KOPT-K1 (cell line): ENCODE data around the gene MAPK9.
"Not testable (repeated sequence)": the region's sequence is repeated elsewhere in the genome, so short reads cannot be mapped to it uniquely, and the experiment has no call there.

Experiments used
- H3K27ac ChIP-seq: fragments of 200-600 bp; sonication (generic); 2 replicates; pipeline ENCODE4 v1.5.1; 2016; ENCODE audit warnings: antibody characterized with exemption, mild to moderate bottlenecking, low read depth, low read length; ENCODE audit not compliant: poor library complexity, severe bottlenecking
- H3K36me3 ChIP-seq: fragments of 200-600 bp; sonication (generic); 2 replicates; pipeline ENCODE4 v1.5.1; 2017; ENCODE audit warnings: antibody characterized with exemption, mild to moderate bottlenecking, low read length, moderate library complexity; ENCODE audit not compliant: insufficient read depth
- H3K9me3 ChIP-seq: fragments of 200-600 bp; sonication (generic); 2 replicates; pipeline ENCODE4 v1.5.1; 2017; ENCODE audit warnings: antibody characterized with exemption, low read length, mild to moderate bottlenecking; ENCODE audit not compliant: insufficient read depth, poor library complexity, severe bottlenecking

Gene MAPK9

DNA sequence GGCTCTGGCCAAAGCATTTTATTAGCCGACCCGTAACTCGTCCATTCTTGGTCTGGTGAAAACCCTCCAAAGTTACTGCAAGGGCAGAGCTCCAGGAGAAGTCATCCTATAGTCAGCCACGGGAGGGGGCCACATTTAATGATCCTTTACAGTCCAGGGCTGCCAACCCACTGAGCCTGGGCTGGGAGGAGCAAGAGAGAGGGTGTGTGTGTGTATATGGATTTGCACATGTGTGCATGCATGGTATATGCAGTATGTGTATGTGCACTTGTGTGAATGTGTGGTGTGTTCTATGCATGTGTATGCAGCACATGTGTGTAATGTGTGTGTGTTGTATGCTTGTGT lies 78.7 kb downstream of the MAPK9 start:
- Histone ChIP-seq H3K36me3 (no peaks in the 10 kb centered on the region), H3K9me3 (no peaks in the 10 kb centered on the region), H3K27ac (no peak overlapping the region)

DNA sequence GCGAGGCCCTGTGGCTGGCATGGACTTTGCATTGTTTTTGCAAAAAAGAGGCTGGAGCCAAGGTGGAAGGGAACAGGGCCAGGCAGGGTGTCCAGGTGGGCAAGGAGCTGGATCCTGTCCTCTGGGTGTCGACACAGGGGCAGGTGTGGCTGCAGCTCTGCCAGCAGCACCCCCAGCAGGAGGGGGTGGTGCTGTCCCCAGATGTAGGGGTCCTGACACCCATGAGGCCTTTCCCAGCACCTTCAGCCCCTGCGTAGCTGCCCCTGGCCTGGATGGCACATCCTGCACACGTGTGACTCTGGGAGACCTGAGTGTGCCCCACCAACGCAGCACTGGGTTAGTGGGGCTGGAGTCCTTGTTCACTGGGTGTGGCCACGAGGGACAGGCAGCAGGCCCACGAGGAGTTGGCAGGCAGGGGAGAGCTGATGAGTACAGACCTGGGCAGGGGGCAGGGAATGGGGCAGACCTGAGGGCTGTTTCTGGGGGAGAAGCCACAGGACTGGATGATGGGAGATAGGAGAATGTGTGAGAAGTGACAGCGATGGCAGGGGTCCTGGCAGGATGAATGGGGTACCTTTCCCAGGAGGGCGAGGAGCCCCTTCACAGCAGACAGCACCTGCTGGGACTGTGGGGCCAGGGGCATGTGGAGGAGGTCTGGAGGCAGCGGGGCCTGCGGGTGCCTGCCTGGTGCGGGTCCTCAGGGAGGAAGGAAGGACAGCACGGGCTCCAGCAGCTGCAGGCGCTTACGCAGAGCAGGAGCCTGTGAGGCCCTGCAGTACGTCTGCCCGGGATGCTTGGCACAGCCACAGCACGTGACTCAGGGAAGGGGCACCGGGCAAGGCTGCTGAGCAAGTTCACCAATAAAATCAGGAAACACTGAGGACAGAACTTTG lies 79.3 kb downstream of the MAPK9 start:
- no peaks in the 10 kb centered on the region for H3K9me3 ChIP-seq
- H3K36me3 ChIP-seq: no peaks in the 10 kb centered on the region
- no peak overlapping the region for H3K27ac ChIP-seq

DNA sequence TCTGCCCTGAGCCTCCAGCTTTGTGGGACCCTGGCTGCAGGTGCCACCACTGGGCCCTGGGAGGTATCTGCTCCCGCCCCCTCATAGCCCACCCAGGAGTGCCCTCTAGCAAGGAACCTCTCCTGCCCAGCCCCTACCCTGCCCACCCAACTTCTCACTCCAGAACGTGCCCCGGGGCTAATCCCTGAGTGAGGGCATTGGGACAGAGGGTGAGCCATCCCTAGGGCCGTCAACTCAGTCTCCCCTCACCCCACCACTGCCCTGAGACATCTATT lies 80.2 kb downstream of the MAPK9 start:
- H3K27ac ChIP-seq: no peak overlapping the region
- H3K9me3 ChIP-seq: no peaks in the 10 kb centered on the region
- H3K36me3 ChIP-seq: no peaks in the 10 kb centered on the region

DNA sequence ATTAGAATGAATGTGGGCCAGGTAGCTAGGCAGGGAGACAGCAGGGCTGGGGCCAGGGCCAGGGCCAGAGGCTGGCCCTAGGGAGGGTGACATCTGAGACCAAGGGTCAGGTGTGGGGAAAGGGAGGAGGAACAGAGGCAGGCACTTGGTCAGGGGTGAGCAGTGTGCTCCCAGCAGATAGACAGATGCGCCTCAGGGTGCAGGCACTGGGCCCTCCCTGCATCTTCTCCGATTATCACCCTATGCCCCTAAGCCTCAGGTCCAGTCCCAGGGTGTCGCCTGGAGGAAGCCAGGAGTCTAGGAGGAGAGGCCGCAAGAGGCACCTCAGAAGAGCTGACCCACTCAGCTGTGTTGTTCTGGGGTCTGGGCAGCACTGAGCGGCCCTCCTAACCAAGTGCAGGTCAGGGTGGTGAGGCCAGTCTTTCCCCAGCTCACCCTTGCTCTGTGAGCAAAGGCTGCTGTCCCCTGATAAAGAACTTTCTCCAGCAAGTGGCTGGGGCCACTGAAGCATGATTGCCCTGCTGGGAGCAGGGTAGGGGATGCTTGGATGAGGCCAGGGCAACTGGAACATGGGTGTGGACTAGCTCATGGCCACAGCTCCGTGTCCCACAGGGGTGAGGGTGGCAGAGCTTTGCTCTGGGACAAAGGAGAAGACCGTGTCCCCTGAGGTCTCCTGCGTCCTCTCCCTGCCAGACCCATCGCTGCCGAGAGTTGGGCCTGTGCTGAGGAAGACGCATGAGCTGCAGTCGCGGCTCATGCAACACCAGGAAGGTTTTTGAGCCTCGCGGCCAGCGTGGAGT lies 80.7 kb downstream of the MAPK9 start:
- Histone ChIP-seq H3K36me3 (no peaks in the 10 kb centered on the region), H3K27ac (no peak overlapping the region), H3K9me3 (no peaks in the 10 kb centered on the region)

DNA sequence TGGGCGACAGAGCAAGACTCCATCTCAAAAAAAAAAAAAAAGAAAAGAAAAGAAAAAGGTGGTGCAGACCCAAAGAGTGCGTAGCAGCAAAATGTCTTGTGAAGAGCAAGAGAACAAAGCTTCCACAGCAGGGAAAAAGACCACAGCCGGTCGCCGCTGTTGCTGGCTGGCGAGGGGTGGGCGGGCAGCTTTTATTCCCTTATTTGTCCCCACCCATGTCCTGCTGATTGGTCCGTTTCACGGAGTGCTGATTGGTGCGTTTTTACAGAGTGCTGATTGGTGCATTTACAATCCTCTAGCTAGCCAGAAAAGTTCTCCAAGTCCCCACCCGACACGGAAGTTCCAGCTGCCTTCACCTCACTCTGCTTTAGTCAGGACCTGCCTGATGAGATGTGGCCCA lies 81.8 kb downstream of the MAPK9 start:
- not testable (repeated sequence) for H3K36me3 ChIP-seq, H3K27ac ChIP-seq, H3K9me3 ChIP-seq

DNA sequence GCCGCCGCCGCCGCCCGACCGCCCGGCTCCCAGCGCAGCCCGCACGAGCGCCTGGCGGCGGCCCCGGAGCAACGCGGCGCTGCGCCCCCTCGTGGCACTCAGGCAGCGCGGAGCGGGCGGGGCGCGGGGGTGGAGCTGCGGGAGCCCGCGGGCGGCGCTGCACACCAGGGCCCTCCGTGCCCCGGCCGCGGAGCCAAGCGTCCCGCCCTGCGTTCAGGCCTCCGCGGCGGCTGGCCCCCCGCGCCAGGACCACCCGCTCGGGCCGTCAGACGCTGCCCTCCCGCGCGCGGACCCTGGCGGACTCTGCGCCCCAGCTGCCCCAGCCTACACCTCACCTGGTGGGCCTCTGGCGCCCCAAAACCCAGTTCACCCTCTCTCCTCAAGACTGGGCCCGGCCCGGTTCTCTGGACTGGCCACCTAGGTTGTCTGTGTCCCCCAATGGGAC lies 82.7 kb downstream of the MAPK9 start, which contains the start of gene RASGEF1C:
Gene RASGEF1C (minus strand): TSS at position 75 of the 445 bp plus-strand sequence. CDS start 71,159 bp downstream, outside the sequence.
- H3K27ac ChIP-seq: no peak within 1 kb of the TSS
- no peaks in the 10 kb centered on the region for H3K36me3 ChIP-seq
- no peaks in the 10 kb centered on the region for H3K9me3 ChIP-seq

DNA sequence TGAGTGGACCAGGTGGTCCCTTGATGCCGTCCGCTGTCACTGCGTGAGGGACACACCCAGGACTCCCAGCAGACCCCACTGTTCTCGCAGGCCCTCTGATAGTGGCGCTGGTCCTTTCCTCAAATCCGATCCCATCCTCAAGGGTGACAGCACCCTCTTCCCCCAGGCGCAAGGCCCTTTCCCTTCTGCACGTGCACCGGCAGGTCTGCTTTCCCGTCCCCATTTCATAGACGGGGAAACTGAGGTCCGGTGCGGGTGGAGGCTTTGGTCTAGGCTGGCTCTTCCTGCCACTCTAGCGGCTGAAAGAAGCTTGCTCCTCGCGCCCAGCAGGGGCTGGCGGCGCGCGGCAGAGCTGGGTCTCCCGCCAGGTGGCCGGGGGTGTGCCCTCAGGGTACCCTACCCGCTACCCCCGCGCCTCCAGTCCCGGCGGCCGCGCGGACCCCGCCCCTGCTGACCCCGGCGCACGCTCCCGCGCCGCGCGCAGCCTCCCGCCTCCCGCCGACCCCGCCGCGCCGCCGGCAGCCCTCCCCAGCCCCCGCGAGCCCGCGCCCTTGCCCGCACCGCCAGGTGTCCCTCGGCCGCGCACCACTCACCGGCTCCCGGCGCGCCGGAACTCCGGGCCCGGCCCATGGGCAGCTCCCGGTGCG lies 83.3 kb downstream of the MAPK9 start:
- H3K36me3 ChIP-seq: no peaks in the 10 kb centered on the region
- H3K9me3 ChIP-seq: no peaks in the 10 kb centered on the region
- H3K27ac ChIP-seq: no peak overlapping the region

DNA sequence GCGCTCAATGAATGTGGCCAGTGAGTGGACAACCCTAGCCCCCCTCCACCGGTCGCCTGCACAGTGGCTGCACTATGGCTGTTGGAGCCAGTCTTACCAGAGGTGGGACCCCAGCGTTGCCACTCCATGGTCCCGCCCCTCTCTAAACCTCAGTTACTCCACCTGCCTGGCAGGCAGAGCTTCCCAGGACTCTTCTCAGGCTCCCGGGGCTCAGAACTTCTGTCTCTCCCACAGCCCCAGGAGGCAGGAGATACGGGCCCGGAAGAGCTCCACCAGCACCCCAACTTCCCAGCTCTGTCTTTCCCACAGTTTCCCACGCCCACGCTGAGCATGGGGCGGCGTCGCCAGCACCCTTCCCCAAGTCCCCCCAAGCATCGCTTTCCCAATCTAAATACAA lies 83.8 kb downstream of the MAPK9 start:
- H3K36me3 ChIP-seq: no peaks in the 10 kb centered on the region
- H3K27ac ChIP-seq: no peak overlapping the region
- H3K9me3 ChIP-seq: no peaks in the 10 kb centered on the region

DNA sequence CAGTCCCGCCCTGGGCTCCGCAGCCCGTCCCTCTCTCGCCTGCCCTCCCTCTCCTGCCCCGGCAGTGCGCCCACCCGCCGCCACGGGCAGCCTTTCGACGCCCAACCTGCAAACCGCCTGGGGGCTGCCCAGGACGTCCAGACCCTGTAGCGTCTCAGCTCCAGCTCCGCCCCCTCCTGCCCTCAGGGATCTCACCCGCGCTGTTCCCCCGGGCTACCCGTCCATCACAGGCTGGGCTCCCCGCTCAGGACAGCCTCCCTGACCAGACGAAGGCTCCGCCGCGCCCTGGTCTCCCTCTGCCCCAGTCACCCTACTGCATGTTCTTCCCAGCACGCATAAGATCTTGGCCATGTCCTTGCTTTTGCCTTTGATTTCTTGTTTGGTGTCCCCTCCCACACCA lies 84.3 kb downstream of the MAPK9 start:
- H3K36me3 ChIP-seq: no peaks in the 10 kb centered on the region
- H3K27ac ChIP-seq: no peak overlapping the region
- no peaks in the 10 kb centered on the region for H3K9me3 ChIP-seq

DNA sequence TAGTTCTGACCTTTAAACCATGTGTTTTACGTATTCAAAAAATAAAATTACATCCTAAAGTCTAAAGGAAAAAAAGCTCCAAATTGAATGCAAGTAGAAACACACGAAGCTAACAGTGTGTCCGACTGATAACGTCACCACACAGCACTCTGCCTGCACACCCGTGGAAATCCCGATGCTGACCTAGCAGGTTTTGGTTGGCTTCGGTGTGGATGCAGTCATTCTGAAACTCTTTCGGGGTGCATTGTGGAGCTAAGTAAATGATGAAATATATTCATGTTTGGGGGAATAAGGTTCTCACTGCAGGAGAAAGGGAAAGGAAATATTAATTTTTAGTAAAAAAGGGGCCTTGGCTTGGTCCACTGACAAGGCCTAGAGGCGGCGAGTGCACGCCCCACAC lies 84.9 kb downstream of the MAPK9 start:
- H3K27ac ChIP-seq: no peak overlapping the region
- H3K9me3 ChIP-seq: no peaks in the 10 kb centered on the region
- no peaks in the 10 kb centered on the region for H3K36me3 ChIP-seq

DNA sequence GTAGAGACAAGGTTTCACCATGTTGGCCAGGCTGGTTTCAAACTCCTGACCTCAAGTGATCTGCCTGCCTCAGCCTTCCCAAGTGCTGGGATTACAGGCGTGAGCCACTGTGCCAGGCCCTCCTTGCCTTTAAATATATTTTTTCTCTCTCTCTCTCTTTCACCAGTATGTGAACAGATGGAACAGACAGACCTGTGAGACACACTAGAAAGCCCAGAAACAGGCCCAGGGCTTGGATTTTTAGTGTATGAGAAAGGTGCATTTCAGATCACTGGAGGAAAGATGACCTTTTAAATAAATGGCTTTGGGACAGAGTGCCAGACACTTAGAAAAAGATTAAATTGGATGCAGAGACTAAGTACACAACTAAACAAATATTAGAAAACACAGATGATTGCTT lies 86.0 kb downstream of the MAPK9 start:
- no peaks in the 10 kb centered on the region for H3K36me3 ChIP-seq

DNA sequence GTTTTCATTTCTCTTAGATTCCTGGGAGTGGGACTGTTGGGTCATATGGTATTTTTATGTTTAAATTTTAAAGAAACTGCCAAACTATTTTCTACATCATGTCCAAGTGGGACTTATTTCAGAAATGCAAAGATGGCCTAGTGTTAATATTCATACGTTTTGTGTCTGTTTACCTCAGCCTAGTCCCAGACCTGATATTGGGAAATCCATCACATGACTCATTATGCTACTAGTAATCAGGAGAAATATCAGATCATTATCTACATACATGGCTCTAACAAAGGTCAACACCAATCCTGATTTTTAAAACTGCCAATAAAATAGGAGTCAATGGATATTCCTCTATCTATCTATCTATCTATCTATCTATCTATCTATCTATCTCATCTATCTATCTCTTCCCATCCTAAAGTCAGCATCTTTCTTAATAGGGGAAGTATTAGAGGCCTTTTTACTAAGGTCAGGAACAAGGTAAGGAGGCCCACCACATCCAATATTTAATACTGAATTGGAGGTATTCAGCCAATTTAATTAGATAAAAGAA lies 87.5 kb downstream of the MAPK9 start:
- no peak overlapping the region for H3K27ac ChIP-seq
- H3K9me3 ChIP-seq: no peaks in the 10 kb centered on the region
- no peaks in the 10 kb centered on the region for H3K36me3 ChIP-seq

More for the DNA sequence above, 86.0 kb downstream of the MAPK9 start:
- no peaks in the 10 kb centered on the region for H3K9me3 ChIP-seq
- no peak overlapping the region for H3K27ac ChIP-seq

DNA sequence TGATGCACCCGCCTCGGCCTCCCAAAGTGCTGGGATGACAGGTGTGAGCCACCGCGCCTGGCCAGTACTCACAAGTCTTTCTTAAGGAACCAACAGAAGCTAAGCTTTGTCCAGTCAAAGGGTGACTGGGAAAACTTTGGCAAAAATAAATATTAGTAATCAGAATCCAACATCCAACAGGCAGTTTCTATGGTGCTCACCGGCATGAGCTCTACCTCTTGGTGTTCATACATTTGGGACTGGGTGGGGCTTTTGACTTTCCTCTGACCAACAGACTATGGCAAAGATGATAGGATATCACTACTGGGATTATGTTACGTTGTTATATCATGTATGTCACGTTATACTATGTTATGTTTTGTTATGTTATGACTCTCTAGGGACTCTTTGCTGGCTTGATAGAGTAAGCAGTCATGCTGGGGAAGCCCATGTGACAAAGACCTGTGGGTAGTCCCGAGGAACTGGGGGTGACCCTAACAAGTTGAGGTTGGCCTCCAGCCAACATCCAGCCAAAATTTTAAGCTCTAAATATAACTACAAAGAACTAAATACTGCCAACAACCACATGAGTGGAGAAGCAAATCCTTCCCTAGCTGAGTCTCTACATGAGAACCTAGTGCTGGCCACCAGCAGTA lies 88.8 kb downstream of the MAPK9 start:
- Histone ChIP-seq H3K9me3 (no peaks in the 10 kb centered on the region), H3K27ac (no peak overlapping the region), H3K36me3 (no peaks in the 10 kb centered on the region)

DNA sequence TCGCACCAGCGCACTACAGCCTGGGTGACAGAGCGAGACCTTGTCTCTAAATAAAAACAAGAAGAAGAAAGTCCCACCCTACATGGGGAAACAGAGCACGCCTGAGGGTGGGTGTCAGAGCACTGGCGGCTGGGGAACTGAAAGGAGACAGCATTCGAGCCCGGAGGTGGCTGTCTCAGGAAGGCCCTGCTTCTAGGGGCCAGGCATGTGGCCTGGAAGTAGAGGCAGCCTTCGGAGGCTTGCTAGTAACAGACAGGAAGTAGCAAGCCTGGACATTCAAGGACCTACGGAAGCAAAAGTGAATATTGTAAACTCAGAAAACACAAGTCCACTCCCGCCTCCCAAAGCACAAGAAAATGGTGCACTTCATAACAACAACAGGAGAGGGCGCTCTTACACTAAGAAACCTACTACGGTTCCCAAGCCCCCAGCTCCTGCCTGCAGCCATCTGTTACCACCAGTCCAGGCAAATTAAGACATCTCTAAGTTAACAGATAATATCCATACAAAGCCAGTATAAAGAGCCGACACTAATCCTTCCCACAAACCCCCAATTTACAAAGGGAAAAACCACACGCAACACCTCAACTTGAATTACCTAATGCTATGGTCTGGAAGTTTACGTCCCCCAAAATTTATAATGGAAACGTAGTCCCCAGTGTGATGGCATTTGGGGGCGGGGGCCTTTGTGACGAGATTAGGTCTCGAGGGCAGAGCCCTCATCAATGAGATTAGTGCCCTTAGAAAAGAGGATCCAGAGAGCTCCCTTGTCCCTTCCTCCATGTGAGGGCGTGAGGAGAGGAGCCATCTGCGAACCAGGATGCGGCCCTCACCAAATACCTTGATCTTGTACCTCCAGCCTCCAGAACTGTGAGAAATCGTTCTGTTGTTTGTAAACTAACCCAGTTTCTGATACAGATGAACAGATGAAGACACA lies 90.6 kb downstream of the MAPK9 start:
- Histone ChIP-seq H3K36me3 (no peaks in the 10 kb centered on the region), H3K27ac (no peak overlapping the region), H3K9me3 (no peaks in the 10 kb centered on the region)
